Effector memory CD4-positive, alpha-beta T cell (primary cell): ENCODE measurements around the gene INVS.

Source experiments
- DNase-seq, 3 donors: peaks; one replicate each; pipeline ENCODE4 v3.0.0-alpha.2; 2020
- H3K27ac ChIP-seq: 2 replicates; pipeline ENCODE4 v1.7.0; 2013; ENCODE audit warnings: mild to moderate bottlenecking, low read length, moderate library complexity; ENCODE audit not compliant: insufficient read depth, poor library complexity, severe bottlenecking
- H3K27me3 ChIP-seq: replicated peaks from 2 replicates; pipeline ENCODE4 v1.7.0; 2013; ENCODE audit warnings: mild to moderate bottlenecking, low read length; ENCODE audit not compliant: insufficient read depth, control insufficient read depth, poor library complexity, severe bottlenecking
- H3K36me3 ChIP-seq: 2 replicates; pipeline ENCODE4 v1.7.0; 2013; ENCODE audit warnings: mild to moderate bottlenecking, low read length, moderate library complexity; ENCODE audit not compliant: control insufficient read depth, insufficient read depth
- H3K4me1 ChIP-seq: 2 replicates; pipeline ENCODE4 v1.7.0; 2013; ENCODE audit warnings: low read length, mild to moderate bottlenecking; ENCODE audit not compliant: control insufficient read depth, insufficient read depth, poor library complexity, severe bottlenecking
- H3K4me3 ChIP-seq: 2 replicates; pipeline ENCODE4 v1.7.0; 2013; ENCODE audit warnings: low read length, low read depth, mild to moderate bottlenecking; ENCODE audit not compliant: insufficient read depth, poor library complexity, severe bottlenecking
- H3K9me3 ChIP-seq: 2 replicates; pipeline ENCODE4 v1.7.0; 2013; ENCODE audit warnings: mild to moderate bottlenecking, low read length, moderate library complexity; ENCODE audit not compliant: control insufficient read depth

The INVS gene

DNA sequence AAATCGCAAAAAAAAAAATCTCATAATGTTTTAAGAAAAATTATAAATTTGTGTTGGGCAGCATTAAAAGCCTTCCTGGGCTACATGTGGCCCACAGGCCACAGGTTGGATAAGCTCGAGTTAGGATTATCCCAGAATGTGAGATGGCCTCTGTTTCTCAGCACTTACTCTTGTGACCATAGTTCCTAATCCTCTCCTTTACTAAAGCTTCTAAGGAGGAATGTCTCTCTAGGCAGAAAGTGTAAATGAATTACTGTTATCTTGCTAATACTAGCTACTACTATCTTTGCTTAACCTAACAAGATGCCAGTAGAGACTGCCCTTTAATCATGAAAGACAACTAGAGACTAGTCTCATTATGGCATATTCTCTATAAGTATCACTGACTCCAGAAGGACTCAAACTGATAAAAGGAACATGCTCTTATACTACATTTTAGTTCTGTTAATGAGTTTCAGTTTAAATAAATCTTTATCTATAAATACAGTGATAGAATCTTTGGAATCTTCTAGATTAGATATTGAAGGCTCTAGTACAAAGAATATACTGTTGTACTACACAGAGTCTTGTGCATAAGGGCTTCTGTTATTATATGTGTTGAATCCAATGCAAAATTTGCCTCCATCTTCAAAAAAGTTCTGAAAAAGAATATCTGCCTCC is 13.8 kb downstream of the INVS start:
- H3K9me3 ChIP-seq = no peaks in the 10 kb centered on the region
- no peak overlapping the region for H3K27ac ChIP-seq
- no peak for DNase-seq
- H3K4me3 ChIP-seq = no peak overlapping the region
- no peaks in the 10 kb centered on the region for H3K4me1 ChIP-seq
- no peaks in the 10 kb centered on the region for H3K27me3 ChIP-seq
- peaks cover 11% of the 10 kb centered on the region for H3K36me3 ChIP-seq

DNA sequence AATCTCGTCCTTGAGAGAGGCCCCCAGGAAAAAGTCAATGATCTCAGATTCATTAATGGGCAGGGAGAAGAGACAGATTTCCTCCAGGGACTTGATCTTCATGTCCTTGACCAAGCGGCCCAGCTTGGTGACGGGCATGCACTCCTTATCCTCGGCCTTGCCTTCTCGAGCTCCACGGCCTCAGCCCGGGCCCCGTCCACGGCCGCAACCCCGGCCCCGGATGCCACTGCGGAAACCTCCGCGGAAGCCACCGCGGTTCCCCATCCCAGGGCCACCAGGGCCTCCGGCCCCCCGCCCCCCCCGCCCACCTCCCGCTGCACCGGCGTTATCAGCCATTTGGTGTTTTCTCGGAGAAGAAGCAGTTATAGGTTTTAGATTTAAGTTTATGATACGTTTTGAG is 18.3 kb downstream of the INVS start:
- Histone ChIP-seq H3K4me3 (no peak overlapping the region), H3K9me3 (no peaks in the 10 kb centered on the region), H3K36me3 (no peaks in the 10 kb centered on the region), H3K27ac (no peak overlapping the region), H3K4me1 (no peaks in the 10 kb centered on the region), H3K27me3 (no peaks in the 10 kb centered on the region)
- DNase-seq = no peak

DNA sequence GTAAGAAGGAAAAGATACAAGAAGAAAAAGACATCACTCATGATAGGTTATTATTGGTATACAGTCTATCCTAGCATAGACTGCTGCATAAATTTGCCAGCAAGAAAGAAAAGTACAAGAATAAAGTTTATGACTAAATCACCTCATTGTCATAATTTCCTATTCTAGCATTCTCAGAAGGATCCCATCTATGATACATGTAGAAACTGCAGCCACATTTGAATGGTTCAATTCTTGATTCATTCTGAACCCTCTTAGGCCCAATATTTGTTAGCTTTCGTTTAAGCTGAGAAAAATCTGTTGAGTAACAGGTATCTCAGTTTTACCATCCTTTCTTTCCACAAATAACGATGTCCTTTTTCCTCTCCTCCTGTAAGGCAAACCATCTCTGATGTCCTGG is 21.2 kb downstream of the INVS start:
- no peaks in the 10 kb centered on the region for H3K36me3 ChIP-seq
- no peak for DNase-seq
- H3K4me3 ChIP-seq = no peak overlapping the region
- H3K4me1 ChIP-seq = no peaks in the 10 kb centered on the region
- H3K9me3 ChIP-seq = no peaks in the 10 kb centered on the region
- H3K27ac ChIP-seq = no peak overlapping the region
- H3K27me3 ChIP-seq = no peaks in the 10 kb centered on the region

DNA sequence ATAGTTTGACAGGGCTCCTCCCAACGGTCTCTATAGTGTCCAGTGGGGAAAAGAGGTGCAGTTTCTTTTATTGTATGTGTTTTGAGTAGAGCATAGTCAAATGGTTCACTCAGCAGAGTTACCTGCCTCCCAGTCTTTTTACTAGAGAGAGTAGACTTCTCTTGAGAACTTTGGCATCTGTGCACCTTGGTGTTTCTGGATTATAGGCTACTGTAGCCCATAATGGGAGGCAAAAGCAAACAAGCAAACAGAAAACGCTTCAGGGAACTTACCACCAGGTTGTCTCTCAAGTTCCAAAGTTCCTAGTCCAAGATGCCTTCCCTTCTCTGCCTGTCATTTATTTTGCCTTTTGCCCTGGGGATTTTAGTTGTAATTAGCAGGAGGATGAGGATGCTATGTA is 26.2 kb downstream of the INVS start:
- Histone ChIP-seq H3K4me1 (no peaks in the 10 kb centered on the region), H3K27ac (no peak overlapping the region), H3K36me3 (no peaks in the 10 kb centered on the region), H3K4me3 (no peak overlapping the region), H3K9me3 (no peaks in the 10 kb centered on the region), H3K27me3 (no peaks in the 10 kb centered on the region)
- no peak for DNase-seq

DNA sequence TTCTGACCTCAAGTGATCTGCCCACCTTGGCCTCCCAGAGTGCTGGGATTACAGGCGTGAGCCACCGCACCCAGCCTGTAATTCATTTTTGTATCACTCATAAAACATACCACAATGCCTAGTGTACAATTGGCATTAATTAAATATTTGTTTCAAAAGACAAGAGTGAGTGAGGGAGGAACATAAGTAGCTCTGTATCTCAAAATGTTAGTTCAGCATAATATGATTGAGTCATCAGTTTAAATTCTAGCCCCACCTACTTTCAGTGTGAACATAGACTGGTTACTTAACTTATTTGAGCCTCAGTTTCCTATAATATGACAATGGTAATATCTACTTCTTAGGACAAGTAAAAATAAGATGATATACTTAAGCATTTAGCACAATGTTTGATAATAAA is 26.9 kb downstream of the INVS start:
- no peaks in the 10 kb centered on the region for H3K9me3 ChIP-seq
- H3K4me3 ChIP-seq = no peak overlapping the region
- no peaks in the 10 kb centered on the region for H3K27me3 ChIP-seq
- no peak overlapping the region for H3K27ac ChIP-seq
- no peaks in the 10 kb centered on the region for H3K36me3 ChIP-seq
- DNase-seq = no peak
- no peaks in the 10 kb centered on the region for H3K4me1 ChIP-seq

DNA sequence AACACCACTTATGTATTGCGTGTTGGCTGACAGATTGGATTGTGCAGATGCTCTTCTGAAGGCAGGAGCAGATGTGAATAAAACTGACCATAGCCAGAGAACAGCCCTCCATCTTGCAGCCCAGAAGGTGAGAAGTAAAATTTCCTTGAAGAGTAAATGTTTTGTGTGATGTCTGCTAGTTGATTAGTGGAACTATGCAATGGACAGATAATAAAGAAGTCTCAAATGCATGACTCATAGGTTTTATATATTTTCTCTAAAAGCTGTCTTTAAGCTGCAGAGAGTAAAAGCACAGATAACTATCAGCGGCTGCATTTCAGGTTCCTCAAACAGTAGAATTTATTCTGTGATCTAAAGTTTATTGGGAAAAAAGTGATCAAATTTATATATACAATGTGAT is 27.4 kb downstream of the INVS start:
- Histone ChIP-seq H3K27me3 (no peaks in the 10 kb centered on the region), H3K4me3 (no peak overlapping the region), H3K36me3 (no peaks in the 10 kb centered on the region), H3K9me3 (no peaks in the 10 kb centered on the region), H3K27ac (no peak overlapping the region), H3K4me1 (no peaks in the 10 kb centered on the region)
- no peak for DNase-seq

DNA sequence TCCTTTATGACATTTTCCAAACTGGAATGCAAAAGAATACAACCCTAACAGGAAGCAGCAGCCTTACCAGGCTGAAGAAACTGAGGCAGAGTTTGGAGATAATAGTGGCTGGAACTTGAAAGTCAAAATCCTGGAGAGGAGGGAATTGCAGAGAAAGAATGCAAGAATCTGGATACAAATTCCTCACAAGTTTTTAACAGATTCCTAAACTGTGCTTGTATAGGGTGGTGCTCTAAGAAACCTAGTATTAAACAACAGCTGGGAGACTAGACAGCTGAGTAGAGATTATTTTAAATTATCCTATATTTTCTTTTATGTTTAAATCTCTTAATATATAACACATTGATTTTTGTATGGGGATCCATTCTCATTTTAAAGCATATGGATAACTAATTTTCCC is 30.7 kb downstream of the INVS start:
- Histone ChIP-seq H3K27me3 (no peaks in the 10 kb centered on the region), H3K4me1 (no peaks in the 10 kb centered on the region), H3K27ac (no peak overlapping the region), H3K9me3 (no peaks in the 10 kb centered on the region), H3K36me3 (no peaks in the 10 kb centered on the region), H3K4me3 (no peak overlapping the region)
- DNase-seq = no peak

DNA sequence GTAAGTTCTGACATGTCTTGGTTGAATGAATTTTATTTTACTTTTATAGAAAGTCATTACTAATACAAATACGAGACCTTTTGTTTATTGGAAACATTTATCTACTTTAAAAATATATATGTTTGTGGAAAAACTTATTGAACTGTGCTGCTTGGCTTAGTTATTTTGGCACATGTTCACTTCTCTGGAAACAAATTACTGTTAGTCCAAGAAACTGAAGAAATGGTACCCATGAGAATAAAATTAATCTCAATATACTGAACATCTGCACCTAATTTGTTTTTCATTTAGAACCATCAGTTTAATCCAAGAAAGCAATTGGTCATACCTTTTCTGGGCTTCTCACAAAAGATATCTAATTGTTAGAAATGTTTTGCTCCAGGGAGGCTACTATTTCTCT is 32.2 kb downstream of the INVS start:
- no peaks in the 10 kb centered on the region for H3K4me1 ChIP-seq

DNA sequence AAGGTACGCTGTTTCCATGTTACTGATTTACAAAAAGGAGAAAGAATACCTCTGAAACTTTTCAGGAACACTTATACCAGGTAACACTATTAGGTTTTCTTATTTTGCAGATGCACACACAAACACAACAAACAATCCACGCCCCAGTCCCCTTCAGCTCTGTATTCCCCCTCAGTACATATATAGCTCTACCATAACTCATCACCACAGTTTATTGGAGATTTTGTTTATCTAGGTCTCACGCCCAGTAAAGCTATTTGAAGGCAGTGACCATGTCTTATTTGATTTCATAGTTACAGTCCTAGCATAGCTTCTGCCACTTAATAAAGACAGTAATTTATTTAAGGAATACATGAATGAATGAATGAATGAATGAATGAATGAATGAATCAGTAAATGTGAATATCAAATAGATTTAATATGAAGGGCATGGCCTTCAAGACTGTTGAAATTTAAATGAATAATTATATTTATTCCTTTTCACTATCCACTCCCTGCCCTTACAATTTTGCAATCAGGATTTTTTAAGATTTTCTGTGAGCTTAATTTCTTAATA is 32.9 kb downstream of the INVS start:
- no peak overlapping the region for H3K27ac ChIP-seq
- no peaks in the 10 kb centered on the region for H3K27me3 ChIP-seq
- DNase-seq = no peak
- H3K36me3 ChIP-seq = no peaks in the 10 kb centered on the region
- H3K9me3 ChIP-seq = no peaks in the 10 kb centered on the region
- no peak overlapping the region for H3K4me3 ChIP-seq
- no peaks in the 10 kb centered on the region for H3K4me1 ChIP-seq

More for the DNA sequence above, 32.2 kb downstream of the INVS start:
- Histone ChIP-seq H3K36me3 (no peaks in the 10 kb centered on the region), H3K9me3 (no peaks in the 10 kb centered on the region), H3K27me3 (no peaks in the 10 kb centered on the region), H3K27ac (no peak overlapping the region), H3K4me3 (no peak overlapping the region)
- no peak for DNase-seq

DNA sequence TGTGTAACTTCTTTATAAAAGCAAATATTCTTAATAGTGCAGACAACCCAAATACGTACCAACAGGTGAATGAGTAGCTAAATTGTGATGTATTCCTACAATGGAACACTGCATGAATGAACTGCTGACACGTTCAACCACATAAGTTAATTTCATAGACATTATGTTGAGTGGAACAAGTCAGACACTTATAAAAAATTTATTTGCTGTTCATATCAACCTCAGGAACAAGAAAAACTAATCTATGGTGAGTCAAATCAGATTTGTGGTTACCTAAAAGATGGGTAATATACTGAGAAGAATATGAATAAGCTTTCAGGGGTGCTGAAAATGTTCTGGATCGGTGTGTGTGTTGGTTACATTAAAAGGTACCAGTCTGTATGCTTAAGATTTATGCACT is 35.7 kb downstream of the INVS start:
- Histone ChIP-seq H3K9me3 (no peaks in the 10 kb centered on the region), H3K4me3 (no peak overlapping the region), H3K27me3 (no peaks in the 10 kb centered on the region), H3K36me3 (no peaks in the 10 kb centered on the region), H3K27ac (no peak overlapping the region), H3K4me1 (no peaks in the 10 kb centered on the region)
- DNase-seq = no peak
